Measurements from ENCODE around the gene GSTCD. TPM values are rescaled to one million over a fixed set of nuclear protein-coding genes. Genes with fewer than 3 reads are reported as not detected.

GSTCD gene
- polyA plus RNA-seq, 3 donors = 14.6 to 20.0 (median 19.9) TPM

GRCh38 chr4:105871997-105872396 is 163.4 kb downstream of the GSTCD start:
- DNase-seq = no peak

DNA sequence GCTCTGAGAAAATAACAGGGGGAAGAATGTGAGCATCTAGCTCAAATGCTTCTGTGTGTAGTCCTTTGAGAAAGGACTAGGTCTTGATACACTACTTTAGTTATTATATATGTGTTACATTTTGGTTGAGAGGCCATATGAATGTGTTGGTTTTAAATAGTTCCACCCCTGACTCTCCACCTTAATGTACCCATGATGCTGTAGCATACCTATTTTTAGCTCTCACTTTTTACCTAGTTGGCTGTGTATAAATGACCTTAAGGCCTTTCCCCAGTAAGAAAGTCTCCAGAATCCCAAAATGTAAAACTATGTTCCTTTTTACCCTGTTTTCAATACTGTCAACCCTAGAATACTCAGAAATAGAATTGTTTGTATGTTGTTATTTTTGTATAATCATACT is 166.6 kb downstream of the GSTCD start:
- no peak for DNase-seq

DNA sequence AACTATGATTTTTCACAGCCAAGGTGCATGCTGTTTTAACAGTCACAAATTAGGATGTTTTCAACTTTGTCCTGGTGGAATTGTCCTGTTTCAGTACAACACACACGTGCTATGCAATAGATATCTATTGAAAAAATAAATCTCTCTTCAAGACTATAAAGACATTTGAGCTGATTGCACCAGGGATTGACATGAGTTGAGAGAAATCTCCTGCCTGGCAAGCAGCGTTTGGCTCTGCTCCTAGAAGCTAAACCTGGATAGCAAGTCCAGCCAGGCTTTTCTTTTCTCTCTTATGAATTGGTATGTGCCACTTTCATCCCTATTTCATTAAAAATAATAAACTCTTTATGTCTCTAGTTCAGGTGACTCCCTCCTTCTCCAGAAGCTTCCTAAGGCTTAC is 170.1 kb downstream of the GSTCD start:
- no peak for DNase-seq

DNA sequence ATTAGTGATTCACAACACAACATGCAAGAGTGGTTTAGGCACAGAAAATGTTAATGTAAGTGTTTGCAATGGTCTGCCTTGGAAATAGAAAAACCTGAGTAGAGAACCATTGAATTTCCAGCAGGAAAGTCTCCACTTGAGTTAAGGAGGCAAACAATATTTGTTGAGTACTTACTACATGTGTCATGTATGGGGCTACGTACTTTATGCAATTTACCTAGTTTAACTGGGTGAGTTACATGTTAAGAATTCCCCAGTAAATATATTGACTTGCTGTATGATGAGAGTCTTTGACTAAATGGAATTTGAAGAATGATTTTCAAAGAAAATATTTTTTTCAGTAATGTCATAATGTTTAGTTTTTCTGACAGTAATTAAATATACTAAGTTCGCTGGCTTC is 178.9 kb downstream of the GSTCD start:
- DNase-seq = no peak

GRCh38 chr4:105894660-105895582 is 186.3 kb downstream of the GSTCD start, which contains the start of gene NPNT:
NPNT (plus strand) TSS chr4:105895471; CDS start chr4:105895653, 182 bp downstream.
- peak; percentile 43 for DNase-seq

- peak; percentile 37 for DNase-seq
Observed at GRCh38 chr4:105895583-105896460, 187.2 kb downstream of the GSTCD start.

DNA sequence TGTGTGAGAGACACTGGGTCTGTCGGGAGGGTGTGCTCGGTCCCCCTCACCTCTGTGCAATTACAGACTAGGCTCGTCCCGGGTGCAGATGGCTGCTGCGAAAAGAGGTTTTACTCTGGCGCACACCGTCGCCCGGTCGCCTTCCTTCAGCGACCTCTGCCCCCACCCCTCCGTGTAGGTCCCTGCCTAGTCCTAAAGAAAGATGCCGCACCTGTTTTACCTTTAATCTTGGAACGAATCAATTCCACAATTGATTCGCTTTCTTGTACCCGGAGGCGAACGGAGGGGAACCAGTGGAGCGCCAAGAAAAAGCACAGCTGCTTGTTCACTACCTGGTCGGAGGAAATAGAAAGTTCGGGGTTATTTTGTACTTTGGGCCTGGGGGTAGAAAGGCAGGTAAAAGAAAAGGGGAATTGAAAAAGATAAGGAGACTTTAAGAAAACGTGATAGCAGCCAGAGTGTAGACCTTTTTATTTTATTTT is 187.9 kb downstream of the GSTCD start:
- peak; percentile 10 for DNase-seq

Other genes starting within 250 kb of the GSTCD start
- 100 to 1,000 TPM in 1 of 3 donors, 10 to 100 TPM in 2; 84.8 to 108 (median 99.4) TPM for gene PPA2, start 234.7 kb upstream of the GSTCD start, polyA plus RNA-seq (ENCODE audit: insufficient read length in 3 of 3)
- 1 to 10 TPM; 3.9 to 5.2 (median 4.7) TPM for gene ARHGEF38, start 156.2 kb upstream of the GSTCD start, polyA plus RNA-seq (ENCODE audit: insufficient read length in 3 of 3)
- gene INTS12, start 95 bp upstream of the GSTCD start, polyA plus RNA-seq (ENCODE audit: insufficient read length in 3 of 3) = 10 to 100 TPM; 29.8 to 32.8 (median 30.8) TPM
- 100 to 1,000 TPM; 177 to 253 (median 181) TPM for gene NPNT, start 186.7 kb downstream of the GSTCD start, polyA plus RNA-seq (ENCODE audit: insufficient read length in 3 of 3)

All from renal pelvis (tissue), 4 donors.